Neural cell (in vitro differentiated cells): ENCODE results near the gene NINJ1.

Experiments used
- EZH2 ChIP-seq: fragments of 200-600, 300-800 bp; shearing (Covaris generic), sonication (generic); IDR thresholded peaks from 2 replicates; pipeline ENCODE4 v1.6.1; 2014; ENCODE audit warnings: antibody characterized with exemption, low read length, borderline replicate concordance, mild to moderate bottlenecking; ENCODE audit not compliant: insufficient read depth, poor library complexity, severe bottlenecking
- POLR2AphosphoS5 ChIP-seq: IDR thresholded peaks from 2 replicates; pipeline ENCODE4 v1.6.1; 2012
- SMC3 ChIP-seq: fragments of 450-650 bp; conservative IDR thresholded peaks from 2 replicates; pipeline ENCODE4 v1.6.1; 2014; ENCODE audit warnings: antibody characterized with exemption, mild to moderate bottlenecking, moderate library complexity; ENCODE audit not compliant: poor library complexity
- TAF1 ChIP-seq: IDR thresholded peaks from 2 replicates; pipeline ENCODE4 v1.6.1; 2012; ENCODE audit warnings: low read depth
- TF ChIP-seq, protein P1 (sequence below): fragments of 450-650 bp; IDR thresholded peaks from 2 replicates; pipeline ENCODE4 v1.5.1; 2014; ENCODE audit warnings: antibody characterized with exemption, mild to moderate bottlenecking, moderate library complexity; ENCODE audit not compliant: poor library complexity, severe bottlenecking

GRCh38 chr9:93082841-93083411, 51.1 kb downstream of the NINJ1 start:
- TF ChIP-seq TAF1 (no peak), POLR2AphosphoS5 (no peak), SMC3 (no peak), EZH2 (no peak)
- TF ChIP-seq, protein P1, sequence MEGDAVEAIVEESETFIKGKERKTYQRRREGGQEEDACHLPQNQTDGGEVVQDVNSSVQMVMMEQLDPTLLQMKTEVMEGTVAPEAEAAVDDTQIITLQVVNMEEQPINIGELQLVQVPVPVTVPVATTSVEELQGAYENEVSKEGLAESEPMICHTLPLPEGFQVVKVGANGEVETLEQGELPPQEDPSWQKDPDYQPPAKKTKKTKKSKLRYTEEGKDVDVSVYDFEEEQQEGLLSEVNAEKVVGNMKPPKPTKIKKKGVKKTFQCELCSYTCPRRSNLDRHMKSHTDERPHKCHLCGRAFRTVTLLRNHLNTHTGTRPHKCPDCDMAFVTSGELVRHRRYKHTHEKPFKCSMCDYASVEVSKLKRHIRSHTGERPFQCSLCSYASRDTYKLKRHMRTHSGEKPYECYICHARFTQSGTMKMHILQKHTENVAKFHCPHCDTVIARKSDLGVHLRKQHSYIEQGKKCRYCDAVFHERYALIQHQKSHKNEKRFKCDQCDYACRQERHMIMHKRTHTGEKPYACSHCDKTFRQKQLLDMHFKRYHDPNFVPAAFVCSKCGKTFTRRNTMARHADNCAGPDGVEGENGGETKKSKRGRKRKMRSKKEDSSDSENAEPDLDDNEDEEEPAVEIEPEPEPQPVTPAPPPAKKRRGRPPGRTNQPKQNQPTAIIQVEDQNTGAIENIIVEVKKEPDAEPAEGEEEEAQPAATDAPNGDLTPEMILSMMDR, result no peak
